ENCODE data around the gene VIPR2. TPM values are rescaled to one million over a fixed set of nuclear protein-coding genes. Genes with fewer than 3 reads are reported as not detected.

The VIPR2 gene
- total and polyA plus RNA-seq, 2 of the 13 experiments (the other 11 are each of a cell fraction or from before 2014, with no cell fraction given), result not detected

- TF ChIP-seq WIZ (CRISPR knock-in tag; IDR thresholded peaks at IDR 0.05), result peak; percentile 75; the same call in 1 of the 2 replicates
- 0 out of 2 replicates have a peak, but pooled peaks have one; percentile 24 for TF ChIP-seq KDM6A (CRISPR knock-in tag; IDR thresholded peaks at IDR 0.05; ENCODE audit: low read depth)
- TF ChIP-seq ZNF142 (CRISPR knock-in tag; IDR thresholded peaks at IDR 0.05), result no peak
- no peak for TF ChIP-seq KLF12 (CRISPR knock-in tag; IDR thresholded peaks at IDR 0.05; ENCODE audit: borderline replicate concordance)
- TF ChIP-seq SMAD3 (CRISPR knock-in tag; IDR thresholded peaks at IDR 0.05), result peak; percentile 43; the same call in 1 of the 2 replicates
- TF ChIP-seq ZBTB42 (CRISPR knock-in tag; IDR thresholded peaks at IDR 0.05), result no peak
- TF ChIP-seq IRF2 (CRISPR knock-in tag; IDR thresholded peaks at IDR 0.05), result no peak
- TF ChIP-seq SP5 (CRISPR knock-in tag; IDR thresholded peaks at IDR 0.05; ENCODE audit: borderline replicate concordance, low read depth), result no peak
- TF ChIP-seq CAMTA2 (CRISPR knock-in tag; IDR thresholded peaks at IDR 0.05; ENCODE audit: borderline replicate concordance), result no peak
- TF ChIP-seq TBX3 (IDR thresholded peaks at IDR 0.05; ENCODE audit: borderline replicate concordance), result 0 out of 2 replicates have a peak, but pooled peaks have one; percentile 31
- TF ChIP-seq FOXA3 (CRISPR knock-in tag; IDR thresholded peaks at IDR 0.05), result peak; percentile 86
- no peak for TF ChIP-seq EEA1 (CRISPR knock-in tag; IDR thresholded peaks at IDR 0.05; ENCODE audit: borderline replicate concordance)
- TF ChIP-seq HOXA3 (CRISPR knock-in tag; IDR thresholded peaks at IDR 0.05), result peak; percentile 31; the same call in 1 of the 2 replicates
- no peak for TF ChIP-seq HNRNPLL (IDR thresholded peaks at IDR 0.05; ENCODE audit: low read depth, low read length, poor library complexity, severe bottlenecking)
- peak; percentile 78; the same call in 1 of the 2 replicates for TF ChIP-seq TRIM24 (CRISPR knock-in tag; IDR thresholded peaks at IDR 0.05)
- no peak for TF ChIP-seq TBL1XR1 (IDR thresholded peaks at IDR 0.05; ENCODE audit: borderline replicate concordance, low read length, partially characterized antibody)
- no peak for TF ChIP-seq CCAR2 (optimal IDR thresholded peaks at IDR 0.05; ENCODE audit: low read depth, low read length)
- peak; percentile 35; the same call in 1 of the 2 replicates for TF ChIP-seq NFKB2 (CRISPR knock-in tag; IDR thresholded peaks at IDR 0.05; ENCODE audit: borderline replicate concordance)
- no peak for TF ChIP-seq YY1 (IDR thresholded peaks at IDR 0.05; ENCODE audit: insufficient read depth, insufficient replicate concordance, low read depth, low read length)
- TF ChIP-seq SOX6 (IDR thresholded peaks at IDR 0.05), result no peak
- TF ChIP-seq SOX6 (CRISPR knock-in tag; IDR thresholded peaks at IDR 0.05), result peak; percentile 59
- TF ChIP-seq, protein P1, sequence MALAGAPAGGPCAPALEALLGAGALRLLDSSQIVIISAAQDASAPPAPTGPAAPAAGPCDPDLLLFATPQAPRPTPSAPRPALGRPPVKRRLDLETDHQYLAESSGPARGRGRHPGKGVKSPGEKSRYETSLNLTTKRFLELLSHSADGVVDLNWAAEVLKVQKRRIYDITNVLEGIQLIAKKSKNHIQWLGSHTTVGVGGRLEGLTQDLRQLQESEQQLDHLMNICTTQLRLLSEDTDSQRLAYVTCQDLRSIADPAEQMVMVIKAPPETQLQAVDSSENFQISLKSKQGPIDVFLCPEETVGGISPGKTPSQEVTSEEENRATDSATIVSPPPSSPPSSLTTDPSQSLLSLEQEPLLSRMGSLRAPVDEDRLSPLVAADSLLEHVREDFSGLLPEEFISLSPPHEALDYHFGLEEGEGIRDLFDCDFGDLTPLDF (CRISPR knock-in tag; IDR thresholded peaks at IDR 0.05), result no peak
- TF ChIP-seq MXI1 (IDR thresholded peaks at IDR 0.05; ENCODE audit: borderline replicate concordance, low read depth, low read length), result peak; percentile 32; the same call in 1 of the 3 replicates
- 0 out of 2 replicates have a peak, but pooled peaks have one; percentile 26 for TF ChIP-seq IKZF5 (CRISPR knock-in tag; IDR thresholded peaks at IDR 0.05)
- TF ChIP-seq ZNF432 (CRISPR knock-in tag; IDR thresholded peaks at IDR 0.05; ENCODE audit: borderline replicate concordance), result no peak
These were observed 10.7 kb upstream of the VIPR2 start (continued) for GRCh38 chr7:159155410-159155809.
